ENCODE results near the gene MIER2. TPM values are rescaled to one million over a fixed set of nuclear protein-coding genes. Genes with fewer than 3 reads are reported as not detected.

The MIER2 gene
- total RNA-seq, 1 donor from 2014 or later: 44.1 TPM

GRCh38 chr19:293436-294110, 51.0 kb downstream of the MIER2 start:
- Mint-ChIP-seq H3K27ac (ENCODE audit: unreplicated experiment) (no peak overlapping the region), H3K4me3 (ENCODE audit: unreplicated experiment) (no peak overlapping the region), H3K9me3 (ENCODE audit: unreplicated experiment) (no peaks in the 10 kb centered on the region), H3K27me3 (ENCODE audit: unreplicated experiment) (peaks cover 12% of the 10 kb centered on the region), H3K4me1 (ENCODE audit: unreplicated experiment) (peaks cover 5% of the 10 kb centered on the region), H3K36me3 (ENCODE audit: low read depth, unreplicated experiment) (peaks cover 3% of the 10 kb centered on the region)
- no peak for DNase-seq (ENCODE audit: low spot score)
- TF ChIP-seq CTCF (IDR thresholded peaks at IDR 0.05; ENCODE audit: unreplicated experiment): no peak

GRCh38 chr19:292951-293350, 51.6 kb downstream of the MIER2 start:
- DNase-seq (ENCODE audit: low spot score): no peak
- no peak overlapping the region for H3K4me3 Mint-ChIP-seq (ENCODE audit: unreplicated experiment)
- H3K27me3 Mint-ChIP-seq (ENCODE audit: unreplicated experiment): peaks cover 14% of the 10 kb centered on the region

GRCh38 chr19:292281-292884, 52.2 kb downstream of the MIER2 start:
- no peaks in the 10 kb centered on the region for H3K9me3 Mint-ChIP-seq (ENCODE audit: unreplicated experiment)
- no peak overlapping the region for H3K4me3 Mint-ChIP-seq (ENCODE audit: unreplicated experiment)
- peaks cover 14% of the 10 kb centered on the region for H3K27me3 Mint-ChIP-seq (ENCODE audit: unreplicated experiment)
- H3K4me1 Mint-ChIP-seq (ENCODE audit: unreplicated experiment): peaks cover 5% of the 10 kb centered on the region
- TF ChIP-seq CTCF (IDR thresholded peaks at IDR 0.05; ENCODE audit: unreplicated experiment): no peak
- H3K36me3 Mint-ChIP-seq (ENCODE audit: low read depth, unreplicated experiment): peaks cover 3% of the 10 kb centered on the region
- no peak for DNase-seq (ENCODE audit: low spot score)
- H3K27ac Mint-ChIP-seq (ENCODE audit: unreplicated experiment): peak overlapping the region; percentile 52

More at GRCh38 chr19:292951-293350, 51.6 kb downstream of the MIER2 start:
- no peaks in the 10 kb centered on the region for H3K9me3 Mint-ChIP-seq (ENCODE audit: unreplicated experiment)
- H3K27ac Mint-ChIP-seq (ENCODE audit: unreplicated experiment): peak overlapping the region; percentile 52
- TF ChIP-seq CTCF (IDR thresholded peaks at IDR 0.05; ENCODE audit: unreplicated experiment): no peak
- peaks cover 3% of the 10 kb centered on the region for H3K36me3 Mint-ChIP-seq (ENCODE audit: low read depth, unreplicated experiment)
- H3K4me1 Mint-ChIP-seq (ENCODE audit: unreplicated experiment): peaks cover 5% of the 10 kb centered on the region

- no peak for TF ChIP-seq CTCF (IDR thresholded peaks at IDR 0.05; ENCODE audit: unreplicated experiment)
- Mint-ChIP-seq H3K36me3 (ENCODE audit: low read depth, unreplicated experiment) (peaks cover 3% of the 10 kb centered on the region), H3K4me3 (ENCODE audit: unreplicated experiment) (no peak overlapping the region), H3K9me3 (ENCODE audit: unreplicated experiment) (no peaks in the 10 kb centered on the region), H3K4me1 (ENCODE audit: unreplicated experiment) (peaks cover 5% of the 10 kb centered on the region), H3K27me3 (ENCODE audit: unreplicated experiment) (peaks cover 16% of the 10 kb centered on the region), H3K27ac (ENCODE audit: unreplicated experiment) (no peak overlapping the region)
- no peak for DNase-seq (ENCODE audit: low spot score)
Measured at GRCh38 chr19:291561-292280, 52.9 kb downstream of the MIER2 start.

Data from endothelial cell (in vitro differentiated cells).